DMS153 treated with DMSO at 0.1 percent for 48 hours (cell line): ENCODE data around the gene ARID5A.
"Not testable (repeated sequence)": the region's sequence is repeated elsewhere in the genome, so short reads cannot be mapped to it uniquely, and the experiment has no call there.

Source experiments
- DNase-seq: peaks from one replicate; lab custom pipeline; 2025; ENCODE audit not compliant: unreplicated experiment; lab: John Stamatoyannopoulos, UW

Gene ARID5A

GRCh38 chr2:96539215-96539920 is 2.8 kb downstream of the ARID5A start:
- DNase-seq, result no peak

GRCh38 chr2:96540136-96540535 is 3.6 kb downstream of the ARID5A start:
- DNase-seq, result no peak

- no peak for DNase-seq
Observed at GRCh38 chr2:96541398-96542152, 5.0 kb downstream of the ARID5A start.

- DNase-seq, result no peak
Observed at GRCh38 chr2:96542357-96542977, 5.9 kb downstream of the ARID5A start.

GRCh38 chr2:96546321-96546720 is 9.8 kb downstream of the ARID5A start:
- no peak for DNase-seq

- no peak for DNase-seq
Observed at GRCh38 chr2:96546797-96547196, 10.2 kb downstream of the ARID5A start.

- no peak for DNase-seq
Observed at GRCh38 chr2:96547203-96547641, 10.7 kb downstream of the ARID5A start.

GRCh38 chr2:96547731-96548171 is 11.2 kb downstream of the ARID5A start:
- DNase-seq, result no peak

- no peak for DNase-seq
Observed at GRCh38 chr2:96548558-96549465, 12.3 kb downstream of the ARID5A start.

- no peak for DNase-seq
Observed at GRCh38 chr2:96549466-96549785, 12.9 kb downstream of the ARID5A start.

GRCh38 chr2:96549967-96550786 is 13.6 kb downstream of the ARID5A start:
- DNase-seq, result no peak

- no peak for DNase-seq
Observed at GRCh38 chr2:96550787-96551604, 14.4 kb downstream of the ARID5A start.

- DNase-seq, result no peak
Observed at GRCh38 chr2:96551605-96552314, 15.2 kb downstream of the ARID5A start.

GRCh38 chr2:96552315-96553175 is 16.0 kb downstream of the ARID5A start:
- DNase-seq, result no peak

GRCh38 chr2:96553176-96553956 is 16.8 kb downstream of the ARID5A start:
- DNase-seq, result no peak

GRCh38 chr2:96553957-96554292 is 17.4 kb downstream of the ARID5A start:
- DNase-seq, result not testable (repeated sequence)
